Keratinocyte (primary cell): ENCODE measurements around the gene PLEKHM1. TPM values are rescaled to one million over a fixed set of nuclear protein-coding genes. Genes with fewer than 3 reads are reported as not detected.

Source experiments
- DNase-seq: peaks from one replicate; pipeline ENCODE4 v3.0.0-alpha.2; 2011; ENCODE audit warnings: low read depth, missing footprints, low spot score
- FAIRE-seq: peaks from 2 replicates; lab custom pipeline; 2011; peaks lifted over from hg19 to GRCh38; lab: Jason Lieb, UNC
- H2AFZ ChIP-seq: 2 replicates; pipeline ENCODE4 v1.6.0; 2012; ENCODE audit warnings: low read length, control low read depth, inconsistent platforms; ENCODE audit not compliant: control insufficient read depth
- H3K27ac ChIP-seq: 2 replicates; pipeline ENCODE4 v1.5.1; 2011; ENCODE audit warnings: low read length; ENCODE audit not compliant: control insufficient read depth, insufficient read depth
- H3K27me3 ChIP-seq: 3 replicates; pipeline ENCODE4 v1.6.0; 2011; ENCODE audit warnings: low read length; ENCODE audit not compliant: control insufficient read depth, insufficient read depth; ENCODE audit errors: extremely low read depth
- H3K36me3 ChIP-seq, 2 experiments: 2 replicates in 1 of 2; 3 replicates in 1 of 2; pipeline ENCODE4 v1.5.1; 2011; ENCODE audit warnings: low read length in 2 of 2, mild to moderate bottlenecking in 1 of 2; ENCODE audit not compliant: control insufficient read depth in 2 of 2, insufficient read depth in 2 of 2; ENCODE audit errors: extremely low read depth in 1 of 2
- H3K4me1 ChIP-seq: 3 replicates; pipeline ENCODE4 v1.5.1; 2011; ENCODE audit warnings: low read length; ENCODE audit not compliant: control insufficient read depth, insufficient read depth; ENCODE audit errors: extremely low read depth
- H3K4me2 ChIP-seq: 3 replicates; pipeline ENCODE4 v1.6.0; 2011; ENCODE audit warnings: low read depth, low read length; ENCODE audit not compliant: control insufficient read depth, insufficient read depth; ENCODE audit errors: extremely low read depth
- H3K4me3 ChIP-seq, 3 experiments: fragments of 200-600 bp in 1 of 3; sonication (generic) in 1 of 3; 2 replicates in 2 of 3; 3 replicates in 1 of 3; pipeline ENCODE4 v1.5.1; 2011 to 2016; ENCODE audit warnings: low read length in 3 of 3, mild to moderate bottlenecking in 3 of 3, control low read depth in 2 of 3, inconsistent platforms in 1 of 3, low read depth in 1 of 3, mixed read lengths in 1 of 3, mixed run types in 1 of 3, moderate library complexity in 1 of 3; ENCODE audit not compliant: control insufficient read depth in 2 of 3, insufficient read depth in 2 of 3; ENCODE audit errors: extremely low read depth in 1 of 3
- H3K79me2 ChIP-seq: 2 replicates; pipeline ENCODE4 v1.6.0; 2012; ENCODE audit warnings: low read length; ENCODE audit not compliant: control insufficient read depth, insufficient read depth
- H3K9ac ChIP-seq: 3 replicates; pipeline ENCODE4 v1.6.0; 2011; ENCODE audit warnings: low read length; ENCODE audit not compliant: control insufficient read depth, insufficient read depth; ENCODE audit errors: extremely low read depth
- H3K9me1 ChIP-seq: 3 replicates; pipeline ENCODE4 v1.6.0; 2011; ENCODE audit warnings: low read length; ENCODE audit not compliant: control insufficient read depth, insufficient read depth; ENCODE audit errors: extremely low read depth
- H3K9me3 ChIP-seq: 2 replicates; pipeline ENCODE4 v1.5.1; 2012; ENCODE audit warnings: low read depth, low read length; ENCODE audit not compliant: control insufficient read depth
- H4K20me1 ChIP-seq: 3 replicates; pipeline ENCODE4 v1.6.0; 2011; ENCODE audit warnings: low read length; ENCODE audit not compliant: control insufficient read depth, insufficient read depth; ENCODE audit errors: extremely low read depth
- EZH2 ChIP-seq: IDR thresholded peaks from one replicate; pipeline ENCODE4 v1.6.1; 2012; ENCODE audit warnings: inconsistent platforms, mild to moderate bottlenecking, low read length, moderate library complexity
- dilution Hi-C: fragments of 300-500 bp; cut with MboI; formaldehyde crosslinking; loops from one replicate; pipeline ENCODE4 v1.7.0; 2020; ENCODE audit warnings: low sequenced_read_pairs; ENCODE audit not compliant: extremely low pct_ligation_motif_present
- polyA plus RNA-seq, 5 experiments: library from polyadenylated mRNA; depleted of rRNA in 3 of 5; stranded (reverse) in 3 of 5; stranded (forward) in 1 of 5; unstranded in 1 of 5; fragments of >200 nt; gene quantifications; 1 replicate in 1 of 5; 2 replicates in 3 of 5; 3 replicates in 1 of 5; pipeline versions ENCODE4 v1.2.1 to v1.2.3, GENCODE V29; 2011 to 2012; ENCODE audit warnings: missing spikeins in 2 of 5, low read depth in 1 of 5, low replicate concordance in 1 of 5
- small RNA-seq, 3 experiments: library from RNA; depleted of rRNA; stranded (forward); fragments of <200 nt; gene quantifications; one replicate each; pipeline ENCODE3, GENCODE V24; 2012; ENCODE audit warnings: low read depth in 3 of 3, low replicate concordance in 1 of 3; ENCODE audit not compliant: insufficient read length in 3 of 3
- TF ChIP-seq, protein P1 (sequence below), 3 experiments: IDR thresholded peaks in 1 of 3; conservative IDR thresholded peaks in 1 of 3; optimal IDR thresholded peaks in 1 of 3; 2 replicates in 2 of 3; 3 replicates in 1 of 3; pipeline versions ENCODE3 to v1.5.1; 2011; ENCODE audit warnings: low read length in 3 of 3, mild to moderate bottlenecking in 3 of 3, moderate library complexity in 2 of 3, control low read depth in 1 of 3, inconsistent platforms in 1 of 3; ENCODE audit not compliant: insufficient read depth in 2 of 3; ENCODE audit errors: extremely low read depth in 1 of 3

Gene PLEKHM1
- polyA plus RNA-seq, 1 donor (not counting 4 experiments of a cell fraction or from before 2014, with no cell fraction given): 33.0 TPM

DNA sequence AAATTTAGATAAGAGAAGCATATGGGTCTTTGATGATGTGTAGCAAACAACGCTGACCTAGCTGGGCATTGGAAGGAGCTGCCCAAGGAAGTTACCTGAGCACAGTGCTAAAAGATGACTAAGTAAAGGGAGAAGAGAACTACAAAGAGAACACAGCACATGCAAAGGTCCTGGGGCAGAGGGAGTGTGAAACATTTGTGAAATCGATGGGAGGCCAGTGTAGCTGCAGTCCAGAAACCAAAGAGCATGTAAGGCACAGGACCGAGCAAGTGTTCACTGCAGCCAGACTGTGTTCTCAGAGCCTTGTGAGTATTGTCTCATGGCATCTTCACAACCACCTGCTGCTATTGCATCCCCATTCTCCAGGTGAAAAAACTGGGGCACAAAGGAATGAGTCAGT is 102.8 kb downstream of the PLEKHM1 start:
- H3K4me2 ChIP-seq: no peak overlapping the region
- H3K27ac ChIP-seq: no peak overlapping the region
- peaks cover 10% of the 10 kb centered on the region for H3K27me3 ChIP-seq
- TF ChIP-seq EZH2: no peak
- TF ChIP-seq, protein P1, sequence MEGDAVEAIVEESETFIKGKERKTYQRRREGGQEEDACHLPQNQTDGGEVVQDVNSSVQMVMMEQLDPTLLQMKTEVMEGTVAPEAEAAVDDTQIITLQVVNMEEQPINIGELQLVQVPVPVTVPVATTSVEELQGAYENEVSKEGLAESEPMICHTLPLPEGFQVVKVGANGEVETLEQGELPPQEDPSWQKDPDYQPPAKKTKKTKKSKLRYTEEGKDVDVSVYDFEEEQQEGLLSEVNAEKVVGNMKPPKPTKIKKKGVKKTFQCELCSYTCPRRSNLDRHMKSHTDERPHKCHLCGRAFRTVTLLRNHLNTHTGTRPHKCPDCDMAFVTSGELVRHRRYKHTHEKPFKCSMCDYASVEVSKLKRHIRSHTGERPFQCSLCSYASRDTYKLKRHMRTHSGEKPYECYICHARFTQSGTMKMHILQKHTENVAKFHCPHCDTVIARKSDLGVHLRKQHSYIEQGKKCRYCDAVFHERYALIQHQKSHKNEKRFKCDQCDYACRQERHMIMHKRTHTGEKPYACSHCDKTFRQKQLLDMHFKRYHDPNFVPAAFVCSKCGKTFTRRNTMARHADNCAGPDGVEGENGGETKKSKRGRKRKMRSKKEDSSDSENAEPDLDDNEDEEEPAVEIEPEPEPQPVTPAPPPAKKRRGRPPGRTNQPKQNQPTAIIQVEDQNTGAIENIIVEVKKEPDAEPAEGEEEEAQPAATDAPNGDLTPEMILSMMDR (optimal IDR thresholded peaks at IDR 0.05 in 1 of 3, IDR thresholded peaks at IDR 0.05 in 1 of 3, conservative IDR thresholded peaks at IDR 0.05 in 1 of 3; ENCODE audit: extremely low read depth in 1 of 3, insufficient read depth in 2 of 3, low read length in 3 of 3): no peak
- H4K20me1 ChIP-seq: no peaks in the 10 kb centered on the region
- dilution Hi-C loops: no loop called here
- no peak for FAIRE-seq
- no peaks in the 10 kb centered on the region for H3K9me3 ChIP-seq
- H3K4me3 ChIP-seq: no peak overlapping the region
- no peaks in the 10 kb centered on the region for H3K9me1 ChIP-seq
- H3K79me2 ChIP-seq: no peaks in the 10 kb centered on the region
- no peak overlapping the region for H3K9ac ChIP-seq
- no peaks in the 10 kb centered on the region for H3K36me3 ChIP-seq
- DNase-seq: no peak
- peaks cover 3% of the 10 kb centered on the region for H3K4me1 ChIP-seq
- H2AFZ ChIP-seq: no peak overlapping the region

DNA sequence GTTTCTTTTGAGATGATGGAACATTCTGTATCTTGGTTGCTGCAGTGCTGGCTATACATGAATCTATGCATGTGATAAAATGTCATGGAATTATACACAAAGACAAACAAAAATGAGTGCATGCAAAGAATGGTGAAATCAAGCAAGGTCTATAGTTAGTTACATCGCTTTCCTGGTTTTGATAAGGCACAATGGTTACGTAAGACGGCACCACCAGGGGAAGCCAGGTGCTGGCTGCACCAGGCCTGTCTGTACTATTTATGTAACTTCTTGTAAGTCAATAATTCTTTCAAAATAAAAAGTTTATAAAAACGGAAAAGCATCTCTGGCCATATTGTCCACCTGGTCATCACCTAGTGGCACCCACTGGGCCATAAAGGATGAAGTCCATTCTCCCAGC is 104.3 kb downstream of the PLEKHM1 start:
- H3K27me3 ChIP-seq: peaks cover 10% of the 10 kb centered on the region
- peaks cover 18% of the 10 kb centered on the region for H3K4me1 ChIP-seq
- H3K9me1 ChIP-seq: no peaks in the 10 kb centered on the region
- H3K36me3 ChIP-seq: no peaks in the 10 kb centered on the region
- H2AFZ ChIP-seq: no peak overlapping the region
- no peak overlapping the region for H3K27ac ChIP-seq
- FAIRE-seq (no peak), DNase-seq (no peak)
- no peaks in the 10 kb centered on the region for H4K20me1 ChIP-seq
- no peaks in the 10 kb centered on the region for H3K79me2 ChIP-seq
- no peak overlapping the region for H3K4me2 ChIP-seq
- H3K4me3 ChIP-seq: no peak overlapping the region
- H3K9ac ChIP-seq: no peak overlapping the region
- TF ChIP-seq, protein P1 (optimal IDR thresholded peaks at IDR 0.05 in 1 of 3, IDR thresholded peaks at IDR 0.05 in 1 of 3, conservative IDR thresholded peaks at IDR 0.05 in 1 of 3; ENCODE audit: extremely low read depth in 1 of 3, insufficient read depth in 2 of 3, low read length in 3 of 3): no peak
- H3K9me3 ChIP-seq: no peaks in the 10 kb centered on the region
- dilution Hi-C loops: no loop called here

Small RNA genes within 50 kb of the gene (small RNA-seq; reads per million reads assigned to genes)
- 0 reads per million in 3 experiments for gene RF00017

Other genes starting within 250 kb of the PLEKHM1 start
- 0.05 TPM in 1 of 3 replicates, not detected in the others for gene SPATA32, start 228.6 kb downstream of the PLEKHM1 start, polyA plus RNA-seq
- gene MAP3K14, start 173.7 kb downstream of the PLEKHM1 start, polyA plus RNA-seq: 6.5 to 8.3 TPM (median 7.1 TPM) in 3 replicates
- 13.2 to 37.4 TPM (median 14.4 TPM) in 3 replicates for gene ARHGAP27, start 57.9 kb downstream of the PLEKHM1 start, polyA plus RNA-seq